Uterus (tissue), 2 donors: ENCODE measurements around the gene WBP1L.

Experiments
- POLR2A ChIP-seq, 2 donors: fragments of 450-650 bp; IDR thresholded peaks; one replicate each; pipeline ENCODE4 v1.6.1; 2016; ENCODE audit warnings: antibody characterized with exemption in 2 of 2, mild to moderate bottlenecking in 1 of 2, moderate library complexity in 1 of 2
- TF ChIP-seq, protein P1 (sequence below), 4 experiments: fragments of 200-600 bp in 2 of 4; fragments of 450-650 bp in 2 of 4; sonication (generic) in 2 of 4; IDR thresholded peaks; one replicate each; pipeline ENCODE4 v1.5.1; 2016 to 2019; ENCODE audit warnings: antibody characterized with exemption in 4 of 4, mild to moderate bottlenecking in 2 of 4, moderate library complexity in 1 of 4

DNA sequence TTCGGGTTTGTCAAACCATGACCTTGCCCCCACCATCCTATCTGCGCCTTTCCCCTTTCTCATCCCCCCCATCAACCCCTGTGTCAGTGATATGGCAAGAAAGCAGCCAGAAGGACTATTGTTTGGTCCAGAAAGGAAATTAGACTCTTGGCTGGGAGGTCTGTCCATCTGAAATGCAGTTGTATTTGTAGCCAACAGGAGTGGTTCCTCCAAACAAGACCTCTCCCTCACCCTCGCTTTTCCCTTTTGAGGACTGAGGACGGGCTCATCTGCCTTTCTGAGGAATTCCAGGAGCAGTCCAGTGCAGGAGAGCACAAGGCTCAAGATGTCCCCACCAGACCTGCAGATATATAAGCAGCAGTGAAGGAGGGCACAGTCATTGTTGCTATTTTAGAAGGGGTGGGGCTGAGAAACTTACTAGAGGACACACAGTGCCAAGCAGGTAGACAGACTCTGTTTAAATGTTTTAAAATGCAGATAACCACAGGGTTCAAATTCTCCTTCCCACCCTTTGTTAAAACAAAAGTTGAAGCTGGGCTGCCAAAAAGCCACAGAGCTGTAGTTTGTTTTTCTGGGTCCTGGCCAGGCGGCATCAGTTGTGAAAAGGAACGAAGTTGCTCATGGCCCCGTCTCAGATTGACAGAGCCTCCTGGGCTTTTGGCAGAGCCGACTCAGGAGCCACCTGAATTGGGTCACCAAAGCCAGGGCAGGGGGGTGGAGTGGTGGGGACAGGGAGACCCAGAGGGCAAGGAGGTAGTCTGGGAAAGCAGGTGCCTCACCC, 56.1 kb downstream of the WBP1L start:
- TF ChIP-seq, protein P1, sequence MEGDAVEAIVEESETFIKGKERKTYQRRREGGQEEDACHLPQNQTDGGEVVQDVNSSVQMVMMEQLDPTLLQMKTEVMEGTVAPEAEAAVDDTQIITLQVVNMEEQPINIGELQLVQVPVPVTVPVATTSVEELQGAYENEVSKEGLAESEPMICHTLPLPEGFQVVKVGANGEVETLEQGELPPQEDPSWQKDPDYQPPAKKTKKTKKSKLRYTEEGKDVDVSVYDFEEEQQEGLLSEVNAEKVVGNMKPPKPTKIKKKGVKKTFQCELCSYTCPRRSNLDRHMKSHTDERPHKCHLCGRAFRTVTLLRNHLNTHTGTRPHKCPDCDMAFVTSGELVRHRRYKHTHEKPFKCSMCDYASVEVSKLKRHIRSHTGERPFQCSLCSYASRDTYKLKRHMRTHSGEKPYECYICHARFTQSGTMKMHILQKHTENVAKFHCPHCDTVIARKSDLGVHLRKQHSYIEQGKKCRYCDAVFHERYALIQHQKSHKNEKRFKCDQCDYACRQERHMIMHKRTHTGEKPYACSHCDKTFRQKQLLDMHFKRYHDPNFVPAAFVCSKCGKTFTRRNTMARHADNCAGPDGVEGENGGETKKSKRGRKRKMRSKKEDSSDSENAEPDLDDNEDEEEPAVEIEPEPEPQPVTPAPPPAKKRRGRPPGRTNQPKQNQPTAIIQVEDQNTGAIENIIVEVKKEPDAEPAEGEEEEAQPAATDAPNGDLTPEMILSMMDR (IDR thresholded peaks at IDR 0.05) = no peak
- no peak for TF ChIP-seq POLR2A (IDR thresholded peaks at IDR 0.05)
